Dedifferentiated amniotic fluid mesenchymal stem cell (primary cell): ENCODE measurements around the gene PHKB.
A peak's percentile ranks its signal among the peaks of the same experiment; 100 is the strongest.
"Not testable (repeated sequence)": the region's sequence is repeated elsewhere in the genome, so short reads cannot be mapped to it uniquely, and the experiment has no call there.

Experiments used
- DNase-seq: peaks from one replicate; pipeline ENCODE4 v3.0.0-alpha.2; 2016; ENCODE audit errors: extremely low spot score

PHKB gene

DNA sequence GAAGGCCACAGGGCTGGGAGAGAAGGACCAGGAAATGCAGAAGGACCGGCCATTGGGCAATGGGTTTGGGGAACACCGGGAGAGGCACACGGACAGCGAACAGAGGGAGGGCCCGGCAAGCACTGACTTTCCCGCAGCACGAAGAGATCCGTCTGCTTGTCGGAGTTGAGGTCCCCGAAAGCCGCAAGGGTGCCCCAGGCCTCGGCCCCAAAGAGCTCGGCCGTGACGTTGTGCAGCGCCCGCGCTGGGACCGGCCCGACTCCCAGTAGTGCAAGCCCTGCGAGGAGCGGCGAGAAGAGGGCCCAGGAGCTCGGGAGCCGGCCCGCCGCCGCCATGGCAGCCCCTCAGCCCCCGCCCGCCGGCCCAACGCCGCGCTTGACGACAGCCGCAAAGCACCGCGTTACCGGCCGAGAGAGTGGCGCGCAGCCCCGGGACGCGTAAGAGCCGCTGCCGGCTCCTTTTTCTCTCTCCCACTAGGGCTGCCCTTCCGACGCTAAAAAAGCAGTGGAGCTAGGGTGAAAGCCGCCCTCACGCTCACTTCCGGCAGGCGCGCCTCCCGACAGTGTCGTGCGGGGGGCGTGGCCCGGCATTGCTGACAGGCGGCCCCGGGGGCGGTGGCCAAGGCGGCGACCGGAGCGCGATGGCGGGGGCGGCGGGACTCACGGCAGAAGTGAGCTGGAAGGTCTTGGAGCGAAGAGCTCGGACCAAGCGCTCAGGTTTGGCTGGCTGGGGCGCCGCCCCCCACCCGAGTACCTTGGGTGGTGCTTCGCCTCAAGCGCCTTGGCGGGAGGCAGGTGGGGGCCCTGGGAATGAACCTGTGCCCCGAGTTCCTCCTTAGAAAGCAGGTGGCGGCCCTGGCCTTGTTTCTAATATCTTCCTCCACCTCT is at the start of gene PHKB, which contains the start of gene ITFG1:
Gene PHKB, plus strand, starts transcription at position 621 of the 887 bp plus-strand sequence. Its CDS starts 20 bp downstream, at position 641.
Gene ITFG1, minus strand, starts transcription at position 353 of the 887 bp plus-strand sequence. Its CDS starts 18 bp downstream, at position 335.
- DNase-seq = peak; percentile 84

GRCh38 chr16:47413041-47413440 is 48.1 kb upstream of the PHKB start:
- no peak for DNase-seq

DNA sequence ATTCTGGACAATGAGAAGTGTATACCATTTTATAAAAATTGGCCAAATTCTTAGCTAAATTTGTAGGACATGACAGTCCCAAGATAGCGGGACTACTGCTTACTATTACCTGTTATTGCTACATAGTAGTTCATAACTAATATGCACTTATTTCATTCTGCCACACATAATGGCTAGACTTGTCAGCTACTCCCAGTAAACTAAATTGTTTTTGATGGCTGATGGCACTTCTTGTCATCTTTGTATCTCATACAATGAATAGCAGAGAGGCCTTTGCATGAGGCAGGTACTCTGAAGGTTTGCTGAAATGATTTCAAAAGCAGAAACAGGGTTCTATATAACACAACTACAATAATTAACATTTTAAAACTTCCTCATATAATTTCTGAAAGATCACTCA is 44.3 kb upstream of the PHKB start:
- DNase-seq = no peak

DNA sequence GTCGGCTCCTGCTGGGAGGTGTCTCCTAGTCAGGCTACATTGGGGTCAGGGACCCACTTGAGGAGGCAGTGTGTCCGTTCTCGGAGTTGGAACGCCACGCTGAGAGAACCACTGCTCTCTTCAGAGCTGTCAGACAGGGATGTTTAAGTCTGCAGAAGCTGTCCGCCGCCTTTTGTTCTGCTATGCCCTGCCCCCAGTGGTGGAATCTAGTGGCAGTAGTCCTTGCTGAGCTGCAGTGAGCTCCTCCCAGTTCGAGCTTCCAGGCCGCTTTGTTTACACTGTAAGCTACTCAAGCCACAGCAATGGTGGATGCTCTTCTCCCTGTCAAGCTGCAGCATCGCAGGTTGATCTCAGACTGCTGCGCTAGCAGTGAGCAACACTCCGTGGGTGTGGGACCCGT is 36.3 kb upstream of the PHKB start:
- no peak for DNase-seq

DNA sequence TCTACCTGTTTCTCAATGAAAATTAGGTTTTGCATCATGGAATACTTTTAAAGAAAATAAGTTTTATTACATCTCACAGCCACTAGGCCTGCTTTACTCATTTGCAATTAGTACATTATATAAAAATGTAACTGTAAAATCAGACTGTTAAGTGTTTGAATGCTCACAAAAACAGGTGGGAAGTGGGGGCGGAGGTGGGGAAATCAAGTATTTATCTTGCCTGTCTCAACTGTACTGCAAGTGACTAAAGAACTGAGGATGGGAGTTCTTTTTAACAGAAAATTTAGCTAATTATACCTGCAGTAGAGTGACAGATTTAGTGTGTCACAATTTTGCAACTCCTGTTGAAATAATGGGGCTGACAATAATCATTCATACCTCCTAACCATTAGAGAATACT is 34.3 kb upstream of the PHKB start:
- DNase-seq = no peak

GRCh38 chr16:47431960-47432359 is 29.2 kb upstream of the PHKB start:
- no peak for DNase-seq

DNA sequence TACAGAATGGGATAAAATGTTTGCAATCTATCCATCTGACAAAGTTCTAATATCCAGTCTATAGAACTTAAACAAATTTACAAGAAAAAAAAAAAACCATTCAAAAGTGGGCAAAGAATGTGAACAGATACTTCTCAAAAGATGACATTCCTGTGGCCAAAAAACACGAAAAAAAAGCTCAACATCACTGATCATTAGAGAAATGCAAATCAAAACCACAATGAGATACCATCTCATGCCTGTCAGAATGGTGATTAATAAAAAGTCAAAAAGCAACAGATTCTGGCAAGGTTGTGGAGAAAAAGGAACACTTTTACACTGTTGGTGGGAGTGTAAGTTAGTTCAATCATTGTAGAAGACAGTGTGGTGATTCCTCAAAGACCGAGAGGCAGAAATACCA is 26.9 kb upstream of the PHKB start:
- DNase-seq = not testable (repeated sequence)

DNA sequence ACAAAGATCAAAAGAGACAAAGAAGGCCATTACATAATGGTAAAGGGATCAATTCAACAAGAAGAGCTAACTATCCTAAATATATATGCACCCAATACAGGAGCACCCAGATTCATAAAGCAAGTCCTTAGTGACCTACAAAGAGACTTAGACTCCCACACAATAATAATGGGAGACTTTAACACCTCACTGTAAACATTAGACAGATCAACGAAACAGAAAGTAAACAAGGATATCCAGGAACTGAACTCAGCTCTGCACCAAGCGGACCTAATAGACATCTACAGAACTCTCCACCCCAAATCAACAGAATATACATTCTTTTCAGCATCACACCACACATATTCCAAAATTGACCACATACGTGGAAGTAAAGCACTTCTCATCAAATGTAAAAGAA is 21.1 kb upstream of the PHKB start:
- DNase-seq = not testable (repeated sequence)

GRCh38 chr16:47442884-47443283 is 18.2 kb upstream of the PHKB start:
- not testable (repeated sequence) for DNase-seq

GRCh38 chr16:47446431-47446830 is 14.7 kb upstream of the PHKB start:
- DNase-seq = no peak

DNA sequence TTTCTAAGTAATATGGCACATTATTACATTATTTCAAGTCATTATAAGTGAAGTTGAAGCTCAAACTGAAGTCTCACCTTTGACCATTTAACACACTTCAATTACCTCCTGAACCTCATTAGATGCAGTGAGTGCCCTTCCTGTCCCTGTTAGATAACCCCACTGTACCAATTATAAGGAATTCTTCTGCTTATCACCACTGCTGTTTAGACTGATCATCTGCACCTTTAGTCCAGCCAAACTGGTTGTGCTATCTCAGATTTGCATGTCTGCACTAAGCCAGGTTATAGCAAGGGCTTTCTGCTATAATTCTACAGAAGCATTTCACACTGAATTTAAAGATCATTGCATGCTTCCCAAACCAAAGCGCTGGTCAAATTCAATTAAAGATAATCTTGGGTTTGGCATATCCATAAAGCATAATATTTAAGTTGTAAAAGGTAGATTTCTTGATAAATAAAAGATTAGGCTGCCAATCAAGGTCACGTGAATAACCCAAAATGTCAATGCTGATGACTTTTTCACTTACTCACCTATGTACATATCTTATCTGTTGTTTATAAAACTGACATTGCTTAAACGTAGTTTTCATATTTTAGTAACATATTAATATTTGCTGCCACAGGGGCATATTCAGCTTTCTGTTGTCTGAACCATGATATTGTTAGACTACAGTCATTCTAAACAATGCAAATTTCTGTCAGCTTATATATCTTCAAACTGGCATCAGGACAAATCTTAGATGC is 12.1 kb upstream of the PHKB start:
- no peak for DNase-seq

DNA sequence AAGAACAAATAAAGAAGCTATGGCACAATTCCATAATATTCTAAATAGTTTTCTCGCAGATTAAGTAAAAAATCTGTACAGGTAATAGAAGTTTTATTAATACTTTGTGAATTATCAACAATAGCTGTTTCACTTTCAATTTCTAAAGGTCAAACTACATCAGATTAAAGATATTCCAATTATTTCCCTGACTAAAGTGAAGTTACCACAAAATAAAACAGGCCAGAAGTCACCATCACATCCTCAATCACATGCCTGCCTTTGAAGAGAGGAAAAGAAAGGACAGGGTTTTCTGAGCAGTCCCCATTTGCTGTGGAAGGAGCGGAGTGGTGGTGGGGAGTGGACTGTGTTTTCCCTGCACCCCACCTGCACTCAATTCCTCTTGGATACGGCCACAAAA is 11.3 kb upstream of the PHKB start:
- no peak for DNase-seq

GRCh38 chr16:47458331-47458730 is 2.8 kb upstream of the PHKB start:
- no peak for DNase-seq

- no peak for DNase-seq
Observed at GRCh38 chr16:47459603-47460002, 1.5 kb upstream of the PHKB start.

DNA sequence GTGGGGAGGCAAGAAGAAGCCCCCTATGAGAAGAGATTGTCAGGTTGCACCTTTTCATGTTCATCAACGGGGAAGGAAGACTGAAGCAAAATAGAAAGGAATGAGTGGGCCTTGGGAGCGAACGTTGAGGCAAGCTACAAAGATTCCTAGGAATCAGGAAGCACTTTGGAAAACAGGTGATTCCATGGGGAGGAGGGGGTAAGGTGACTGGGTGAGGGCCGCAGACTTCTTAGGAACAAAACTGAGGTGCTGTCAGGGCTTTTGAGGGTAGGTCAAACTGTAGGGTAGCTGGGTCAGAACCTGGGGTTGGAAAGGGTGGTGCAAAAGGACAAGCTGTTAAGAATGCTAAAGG is 796 bp upstream of the PHKB start:
- no peak for DNase-seq

DNA sequence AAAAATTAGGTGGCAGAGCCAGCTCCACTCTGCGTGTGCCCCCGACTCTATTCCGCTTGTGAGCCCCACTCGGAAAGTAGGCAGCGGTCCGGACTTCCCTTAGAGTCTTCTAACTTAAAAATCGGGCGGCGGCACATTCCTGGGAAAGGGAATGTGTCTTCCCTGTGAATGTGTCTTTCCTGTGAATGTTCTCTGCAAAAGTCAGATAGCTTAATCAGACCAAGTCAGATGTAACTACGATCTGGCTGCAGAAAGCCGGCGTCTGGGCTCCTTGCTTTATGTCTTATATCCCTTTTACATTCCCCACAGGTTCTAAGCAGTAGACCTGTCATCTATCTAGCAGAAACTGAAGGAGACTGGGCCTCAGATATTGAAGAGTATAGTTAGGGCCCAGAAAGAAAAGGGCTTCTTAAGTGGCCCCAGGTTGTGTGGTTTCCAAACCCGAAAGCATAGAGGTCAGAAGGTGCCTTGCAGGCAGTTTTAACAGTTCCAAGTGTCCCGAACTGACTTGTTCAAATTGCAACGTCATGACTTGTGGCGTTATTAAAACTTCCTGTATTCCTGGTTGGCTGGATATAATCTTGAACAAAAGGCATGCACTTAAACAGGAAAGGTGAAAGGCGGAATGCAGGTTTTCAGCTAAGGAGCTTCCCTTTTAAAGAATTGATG is 601 bp downstream of the PHKB start:
- no peak for DNase-seq

DNA sequence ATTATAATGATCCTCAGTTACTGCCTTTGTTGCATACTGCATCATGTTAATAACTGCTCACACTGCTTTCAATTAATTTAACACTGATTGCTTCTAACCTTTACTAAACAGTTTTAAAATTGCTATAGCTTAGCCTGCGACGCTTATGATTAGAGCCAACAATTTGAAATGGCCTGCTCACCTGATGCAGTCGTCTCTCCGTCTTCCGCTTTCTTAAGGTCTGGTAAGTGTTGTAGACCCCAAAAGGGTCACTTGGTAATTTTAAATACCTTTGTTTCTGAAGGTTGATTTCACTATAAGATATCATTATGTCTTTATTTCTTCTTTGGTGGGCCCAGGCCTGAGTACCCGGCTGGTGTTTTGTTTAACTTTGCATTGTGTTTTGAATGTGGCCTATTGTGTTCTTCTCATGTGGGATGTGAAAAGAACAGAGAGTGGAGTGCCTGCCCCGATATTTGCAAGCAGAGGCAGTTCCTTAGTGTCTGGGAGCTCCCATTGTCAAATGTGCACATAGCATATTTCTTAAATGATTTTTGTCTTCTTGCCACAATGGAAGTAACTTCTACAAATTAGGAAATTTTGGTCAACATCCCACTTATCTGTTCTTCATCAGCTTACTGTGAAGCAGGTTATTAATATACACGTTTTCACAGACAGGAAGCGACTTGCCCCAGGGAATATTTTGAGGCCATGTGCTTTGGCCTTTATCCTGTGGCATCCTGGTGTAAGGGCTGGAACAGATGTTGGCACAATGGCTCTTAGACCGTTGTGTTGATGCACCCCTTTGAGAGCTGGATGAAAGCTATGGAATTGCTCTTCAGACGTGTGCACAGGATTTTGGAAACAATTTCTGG is 2.9 kb downstream of the PHKB start:
- no peak for DNase-seq

GRCh38 chr16:47465919-47466630 is 4.9 kb downstream of the PHKB start:
- DNase-seq = no peak

DNA sequence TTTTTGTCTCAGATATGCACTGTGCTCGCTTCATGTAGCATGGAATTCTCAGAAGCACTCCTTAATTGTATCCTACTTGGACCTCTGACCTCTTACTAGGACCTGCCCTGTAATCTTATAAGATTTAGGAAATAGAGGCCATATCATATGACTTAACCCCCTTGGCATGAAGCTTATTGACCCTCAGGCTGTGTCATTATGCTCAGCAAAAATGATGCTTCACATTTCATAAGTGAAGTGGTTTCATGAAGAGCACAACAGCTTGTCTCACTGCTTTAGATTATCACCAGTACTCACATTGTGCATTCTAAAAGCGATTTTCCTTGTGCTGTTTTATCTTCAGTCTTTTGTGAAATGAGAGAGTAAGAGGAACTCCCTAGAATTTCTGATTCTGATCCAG is 6.4 kb downstream of the PHKB start:
- DNase-seq = no peak

GRCh38 chr16:47468070-47468689 is 7.0 kb downstream of the PHKB start:
- DNase-seq = not testable (repeated sequence)
